ENCODE measurements around the gene CDC42.
A peak's percentile ranks its signal among the peaks of the same experiment; 100 is the strongest.

CDC42 gene

GRCh38 chr1:22078133-22078532 lies 25.6 kb downstream of the CDC42 start:
- H3K4ac ChIP-seq (ENCODE audit: low read depth, low read length) = no peak overlapping the region
- no CpG with 5 or more reads among the region's 2 CpGs for WGBS (ENCODE audit: extremely low coverage, insufficient coverage, low lambda C conversion rate)
- H4K5ac ChIP-seq (ENCODE audit: low read length) = no peak overlapping the region
- H3K79me2 ChIP-seq (ENCODE audit: control insufficient read depth, insufficient read depth, low read length) = peaks cover 46% of the 10 kb centered on the region
- H2BK5ac ChIP-seq (ENCODE audit: low read length) = no peak overlapping the region
- H3K27ac ChIP-seq (ENCODE audit: low read depth, low read length) = no peak overlapping the region
- H2BK15ac ChIP-seq (replicated peaks; ENCODE audit: low read depth) = no peak overlapping the region
- H3K18ac ChIP-seq (ENCODE audit: low read length) = no peak overlapping the region
- H4K8ac ChIP-seq (ENCODE audit: low read depth, low read length) = no peak overlapping the region
- H3K9ac ChIP-seq (ENCODE audit: low read length) = no peak overlapping the region
- no peak overlapping the region for H3K56ac ChIP-seq (ENCODE audit: low read length)
- no peak for DNase-seq
- H2BK120ac ChIP-seq (ENCODE audit: low read depth, low read length) = no peak overlapping the region
- H3K27me3 ChIP-seq (ENCODE audit: insufficient read depth, low read length, poor library complexity) = no peaks in the 10 kb centered on the region
- H3K4me3 ChIP-seq (ENCODE audit: low read length) = no peak overlapping the region
- H3K79me1 ChIP-seq (ENCODE audit: low read length) = peaks cover 8% of the 10 kb centered on the region
- no peak overlapping the region for H3K23ac ChIP-seq (ENCODE audit: low read length)
- H2AK5ac ChIP-seq (ENCODE audit: low read length) = no peak overlapping the region
- no peak overlapping the region for H3K4me2 ChIP-seq (ENCODE audit: low read length)
- no peaks in the 10 kb centered on the region for H3K36me3 ChIP-seq (ENCODE audit: control insufficient read depth, insufficient read depth, low read length)
- H3K4me1 ChIP-seq (ENCODE audit: control insufficient read depth, low read depth, low read length) = no peaks in the 10 kb centered on the region

GRCh38 chr1:22080191-22080590 lies 27.7 kb downstream of the CDC42 start:
- no peak overlapping the region for H2BK15ac ChIP-seq (replicated peaks; ENCODE audit: low read depth)
- no peak overlapping the region for H2BK5ac ChIP-seq (ENCODE audit: low read length)
- H3K4me3 ChIP-seq (ENCODE audit: low read length) = no peak overlapping the region
- no peak overlapping the region for H3K56ac ChIP-seq (ENCODE audit: low read length)
- no peak overlapping the region for H3K18ac ChIP-seq (ENCODE audit: low read length)
- no peak overlapping the region for H4K5ac ChIP-seq (ENCODE audit: low read length)
- no peaks in the 10 kb centered on the region for H3K36me3 ChIP-seq (ENCODE audit: control insufficient read depth, insufficient read depth, low read length)
- no peaks in the 10 kb centered on the region for H3K4me1 ChIP-seq (ENCODE audit: control insufficient read depth, low read depth, low read length)
- H3K4ac ChIP-seq (ENCODE audit: low read depth, low read length) = no peak overlapping the region
- H2AK5ac ChIP-seq (ENCODE audit: low read length) = no peak overlapping the region
- H3K27ac ChIP-seq (ENCODE audit: low read depth, low read length) = no peak overlapping the region
- peaks cover 33% of the 10 kb centered on the region for H3K79me2 ChIP-seq (ENCODE audit: control insufficient read depth, insufficient read depth, low read length)
- no peak overlapping the region for H3K4me2 ChIP-seq (ENCODE audit: low read length)
- H4K8ac ChIP-seq (ENCODE audit: low read depth, low read length) = no peak overlapping the region
- WGBS (ENCODE audit: extremely low coverage, insufficient coverage, low lambda C conversion rate) = no CpG with 5 or more reads among the region's 2 CpGs
- H3K23ac ChIP-seq (ENCODE audit: low read length) = no peak overlapping the region
- H3K9ac ChIP-seq (ENCODE audit: low read length) = no peak overlapping the region
- H3K79me1 ChIP-seq (ENCODE audit: low read length) = peaks cover 8% of the 10 kb centered on the region
- H3K27me3 ChIP-seq (ENCODE audit: insufficient read depth, low read length, poor library complexity) = no peaks in the 10 kb centered on the region
- no peak for DNase-seq
- no peak overlapping the region for H2BK120ac ChIP-seq (ENCODE audit: low read depth, low read length)

GRCh38 chr1:22088331-22088730 lies 35.8 kb downstream of the CDC42 start:
- WGBS (ENCODE audit: extremely low coverage, insufficient coverage, low lambda C conversion rate) = 100% methylated on average over 1 of the region's 2 CpGs
- Histone ChIP-seq H3K27ac (ENCODE audit: low read depth, low read length) (no peak overlapping the region), H3K27me3 (ENCODE audit: insufficient read depth, low read length, poor library complexity) (no peaks in the 10 kb centered on the region), H3K36me3 (ENCODE audit: control insufficient read depth, insufficient read depth, low read length) (no peaks in the 10 kb centered on the region), H3K4me2 (ENCODE audit: low read length) (no peak overlapping the region), H2BK120ac (ENCODE audit: low read depth, low read length) (no peak overlapping the region), H2BK15ac (replicated peaks; ENCODE audit: low read depth) (no peak overlapping the region), H3K4me1 (ENCODE audit: control insufficient read depth, low read depth, low read length) (peaks cover 9% of the 10 kb centered on the region), H3K79me1 (ENCODE audit: low read length) (peaks cover 10% of the 10 kb centered on the region), H3K56ac (ENCODE audit: low read length) (no peak overlapping the region), H2AK5ac (ENCODE audit: low read length) (no peak overlapping the region), H4K8ac (ENCODE audit: low read depth, low read length) (no peak overlapping the region), H3K18ac (ENCODE audit: low read length) (no peak overlapping the region), H3K23ac (ENCODE audit: low read length) (no peak overlapping the region), H3K9ac (ENCODE audit: low read length) (no peak overlapping the region), H3K4ac (ENCODE audit: low read depth, low read length) (no peak overlapping the region), H3K4me3 (ENCODE audit: low read length) (no peak overlapping the region), H4K5ac (ENCODE audit: low read length) (no peak overlapping the region), H2BK5ac (ENCODE audit: low read length) (no peak overlapping the region), H3K79me2 (ENCODE audit: control insufficient read depth, insufficient read depth, low read length) (peaks cover 39% of the 10 kb centered on the region)
- no peak for DNase-seq

- Histone ChIP-seq H2BK15ac (replicated peaks; ENCODE audit: low read depth) (no peak overlapping the region), H3K23ac (ENCODE audit: low read length) (no peak overlapping the region), H3K79me1 (ENCODE audit: low read length) (peaks cover 13% of the 10 kb centered on the region), H2AK5ac (ENCODE audit: low read length) (no peak overlapping the region), H3K27ac (ENCODE audit: low read depth, low read length) (peak overlapping the region; percentile 1), H2BK120ac (ENCODE audit: low read depth, low read length) (no peak overlapping the region), H3K4me2 (ENCODE audit: low read length) (no peak overlapping the region), H3K9ac (ENCODE audit: low read length) (peak overlapping the region; percentile 4), H3K4me1 (ENCODE audit: control insufficient read depth, low read depth, low read length) (peaks cover 9% of the 10 kb centered on the region), H3K27me3 (ENCODE audit: insufficient read depth, low read length, poor library complexity) (no peaks in the 10 kb centered on the region), H2BK5ac (ENCODE audit: low read length) (no peak overlapping the region), H4K5ac (ENCODE audit: low read length) (no peak overlapping the region), H4K8ac (ENCODE audit: low read depth, low read length) (no peak overlapping the region), H3K36me3 (ENCODE audit: control insufficient read depth, insufficient read depth, low read length) (no peaks in the 10 kb centered on the region), H3K56ac (ENCODE audit: low read length) (no peak overlapping the region), H3K4me3 (ENCODE audit: low read length) (no peak overlapping the region), H3K18ac (ENCODE audit: low read length) (no peak overlapping the region), H3K79me2 (ENCODE audit: control insufficient read depth, insufficient read depth, low read length) (peaks cover 36% of the 10 kb centered on the region), H3K4ac (ENCODE audit: low read depth, low read length) (no peak overlapping the region)
- no peak for DNase-seq
- WGBS (ENCODE audit: extremely low coverage, insufficient coverage, low lambda C conversion rate) = no CpG with 5 or more reads among the region's 3 CpGs
Observed at GRCh38 chr1:22089134-22089571, 36.6 kb downstream of the CDC42 start.

- Histone ChIP-seq H3K56ac (ENCODE audit: low read length) (no peak overlapping the region), H3K18ac (ENCODE audit: low read length) (no peak overlapping the region), H3K27ac (ENCODE audit: low read depth, low read length) (no peak overlapping the region), H2AK5ac (ENCODE audit: low read length) (no peak overlapping the region), H2BK15ac (replicated peaks; ENCODE audit: low read depth) (no peak overlapping the region), H3K36me3 (ENCODE audit: control insufficient read depth, insufficient read depth, low read length) (no peaks in the 10 kb centered on the region), H3K79me2 (ENCODE audit: control insufficient read depth, insufficient read depth, low read length) (peaks cover 36% of the 10 kb centered on the region), H3K4me3 (ENCODE audit: low read length) (no peak overlapping the region), H3K4me2 (ENCODE audit: low read length) (no peak overlapping the region), H3K79me1 (ENCODE audit: low read length) (peaks cover 13% of the 10 kb centered on the region), H3K27me3 (ENCODE audit: insufficient read depth, low read length, poor library complexity) (no peaks in the 10 kb centered on the region), H2BK5ac (ENCODE audit: low read length) (no peak overlapping the region), H4K8ac (ENCODE audit: low read depth, low read length) (no peak overlapping the region), H3K9ac (ENCODE audit: low read length) (no peak overlapping the region), H3K4ac (ENCODE audit: low read depth, low read length) (no peak overlapping the region), H4K5ac (ENCODE audit: low read length) (no peak overlapping the region), H2BK120ac (ENCODE audit: low read depth, low read length) (no peak overlapping the region), H3K4me1 (ENCODE audit: control insufficient read depth, low read depth, low read length) (peaks cover 9% of the 10 kb centered on the region), H3K23ac (ENCODE audit: low read length) (no peak overlapping the region)
- DNase-seq = peak; percentile 75
- WGBS (ENCODE audit: extremely low coverage, insufficient coverage, low lambda C conversion rate) = no CpG with 5 or more reads among the region's 6 CpGs
Observed at GRCh38 chr1:22089787-22090186, 37.3 kb downstream of the CDC42 start.

- H3K36me3 ChIP-seq (ENCODE audit: control insufficient read depth, insufficient read depth, low read length) = no peaks in the 10 kb centered on the region
- no peak for DNase-seq
Observed at GRCh38 chr1:22090867-22091266, 38.4 kb downstream of the CDC42 start.

More at GRCh38 chr1:22090867-22091266, 38.4 kb downstream of the CDC42 start:
- H3K4me3 ChIP-seq (ENCODE audit: low read length) = no peak overlapping the region
- WGBS (ENCODE audit: extremely low coverage, insufficient coverage, low lambda C conversion rate) = no CpG with 5 or more reads among the region's 3 CpGs
- no peak overlapping the region for H2BK120ac ChIP-seq (ENCODE audit: low read depth, low read length)
- no peak overlapping the region for H2BK15ac ChIP-seq (replicated peaks; ENCODE audit: low read depth)
- H3K27ac ChIP-seq (ENCODE audit: low read depth, low read length) = no peak overlapping the region
- peaks cover 9% of the 10 kb centered on the region for H3K4me1 ChIP-seq (ENCODE audit: control insufficient read depth, low read depth, low read length)
- H3K27me3 ChIP-seq (ENCODE audit: insufficient read depth, low read length, poor library complexity) = no peaks in the 10 kb centered on the region
- no peak overlapping the region for H3K18ac ChIP-seq (ENCODE audit: low read length)
- H3K79me2 ChIP-seq (ENCODE audit: control insufficient read depth, insufficient read depth, low read length) = peaks cover 35% of the 10 kb centered on the region
- no peak overlapping the region for H4K5ac ChIP-seq (ENCODE audit: low read length)
- H2AK5ac ChIP-seq (ENCODE audit: low read length) = no peak overlapping the region
- no peak overlapping the region for H3K23ac ChIP-seq (ENCODE audit: low read length)
- H3K79me1 ChIP-seq (ENCODE audit: low read length) = peaks cover 15% of the 10 kb centered on the region
- H3K56ac ChIP-seq (ENCODE audit: low read length) = peak overlapping the region; percentile 40
- no peak overlapping the region for H3K4ac ChIP-seq (ENCODE audit: low read depth, low read length)
- no peak overlapping the region for H3K4me2 ChIP-seq (ENCODE audit: low read length)
- no peak overlapping the region for H2BK5ac ChIP-seq (ENCODE audit: low read length)
- peak overlapping the region; percentile 37 for H3K9ac ChIP-seq (ENCODE audit: low read length)
- no peak overlapping the region for H4K8ac ChIP-seq (ENCODE audit: low read depth, low read length)
